Chondrocyte (in vitro differentiated cells): ENCODE measurements around the gene OAT. TPM values are rescaled to one million over a fixed set of nuclear protein-coding genes. Genes with fewer than 3 reads are reported as not detected.

ENCODE experiments used
- DNase-seq: peaks from one replicate; pipeline ENCODE4 v3.0.0; 2021; ENCODE audit warnings: mixed read lengths, low spot score
- H3K27ac Mint-ChIP-seq: one replicate; pipeline ENCODE4 v1.8.0; 2021; ENCODE audit warnings: mild to moderate bottlenecking, moderate library complexity, mixed read lengths; ENCODE audit not compliant: unreplicated experiment
- H3K27me3 Mint-ChIP-seq: 2 replicates; pipeline ENCODE4 v1.8.0; 2021; ENCODE audit warnings: low read depth, mixed read lengths
- H3K36me3 Mint-ChIP-seq: 2 replicates; pipeline ENCODE4 v1.8.0; 2021; ENCODE audit warnings: low read depth, mixed read lengths
- H3K4me1 Mint-ChIP-seq: 2 replicates; pipeline ENCODE4 v1.8.0; 2021; ENCODE audit warnings: low read depth, mild to moderate bottlenecking, mixed read lengths
- H3K4me3 Mint-ChIP-seq: one replicate; pipeline ENCODE4 v1.8.0; 2021; ENCODE audit warnings: mild to moderate bottlenecking, moderate library complexity, mixed read lengths; ENCODE audit not compliant: unreplicated experiment
- H3K9me3 Mint-ChIP-seq: 2 replicates; pipeline ENCODE4 v1.8.0; 2021; ENCODE audit warnings: low read depth, mixed read lengths
- CTCF ChIP-seq: fragments of 200-600 bp; sonication (generic); IDR thresholded peaks from 2 replicates; pipeline ENCODE4 v1.5.0; 2021; ENCODE audit warnings: antibody characterized with exemption, mild to moderate bottlenecking, moderate library complexity
- total RNA-seq: library from RNA; stranded (reverse); gene quantifications from 3 replicates; pipeline ENCODE4 v1.2.1, GENCODE V29; 2021

The OAT gene
- total RNA-seq, 1 donor from 2014 or later = 152 TPM

DNA sequence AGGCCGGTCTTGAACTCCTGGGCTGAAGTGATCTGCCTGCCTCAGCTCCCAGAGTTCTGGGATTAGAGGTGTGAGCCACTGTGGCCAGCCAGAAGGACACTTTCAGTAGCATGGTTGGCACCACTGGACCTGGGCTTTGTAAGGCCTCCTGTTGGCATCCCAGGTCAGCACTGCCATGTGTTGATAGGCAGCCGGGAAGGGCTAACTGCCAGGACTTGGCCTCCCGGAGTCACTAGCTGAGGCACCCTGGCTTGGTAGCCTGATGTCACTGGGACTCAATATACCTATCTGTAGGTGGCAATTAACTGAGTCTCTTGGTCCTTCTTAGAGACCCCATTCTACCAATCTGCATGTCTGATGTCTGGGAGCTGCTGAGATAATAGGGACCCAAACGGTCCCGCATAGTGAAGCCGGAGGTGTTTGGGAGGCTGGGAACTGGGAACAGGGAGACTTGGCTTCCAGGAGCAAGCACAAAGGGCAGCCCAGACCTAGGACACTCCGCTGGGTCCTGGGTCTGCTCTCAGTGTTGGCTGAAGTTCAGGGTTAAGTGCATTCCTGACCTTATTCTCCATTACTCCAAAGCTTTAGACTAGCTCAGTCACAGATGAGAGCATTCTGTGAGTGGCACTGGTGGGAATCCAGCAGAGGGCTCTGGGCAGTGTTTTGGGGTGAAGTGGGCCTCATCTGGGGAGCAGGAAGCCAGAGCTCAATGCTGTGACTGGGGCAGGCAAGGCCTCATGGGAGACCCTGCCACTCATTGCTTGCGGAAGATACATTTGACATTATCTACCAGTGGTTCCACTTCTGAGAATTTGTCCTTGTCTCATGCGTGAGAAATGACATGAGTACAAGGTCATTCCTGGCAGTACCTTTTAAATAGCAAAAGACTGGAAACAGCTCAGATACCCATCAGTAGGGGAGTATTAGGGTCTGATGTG, 45.6 kb upstream of the OAT start:
- no peak overlapping the region for H3K27ac Mint-ChIP-seq
- H3K4me3 Mint-ChIP-seq = no peak overlapping the region
- H3K4me1 Mint-ChIP-seq = peaks cover 16% of the 10 kb centered on the region
- H3K36me3 Mint-ChIP-seq = no peaks in the 10 kb centered on the region
- H3K9me3 Mint-ChIP-seq = no peaks in the 10 kb centered on the region
- TF ChIP-seq CTCF = no peak
- DNase-seq = no peak
- H3K27me3 Mint-ChIP-seq = no peaks in the 10 kb centered on the region

DNA sequence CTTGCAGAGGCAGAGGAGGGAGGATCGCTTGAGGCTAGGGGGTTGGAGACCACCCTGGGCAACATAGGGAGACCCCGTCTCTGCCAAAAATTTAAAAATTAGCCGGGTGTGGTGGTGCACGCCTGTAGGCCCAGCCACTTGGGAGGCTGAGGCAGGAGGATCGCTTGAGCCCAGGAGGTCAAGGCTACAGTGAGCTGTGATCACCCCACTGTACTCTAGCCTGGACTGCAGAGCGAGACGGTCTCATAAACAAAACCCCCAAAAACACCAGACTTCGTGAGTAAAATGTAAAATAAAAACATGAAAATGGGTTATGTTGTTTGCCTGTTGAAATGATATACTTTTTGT, 43.6 kb upstream of the OAT start:
- Mint-ChIP-seq H3K4me1 (peaks cover 16% of the 10 kb centered on the region), H3K9me3 (no peaks in the 10 kb centered on the region), H3K36me3 (no peaks in the 10 kb centered on the region), H3K27me3 (peaks cover 2% of the 10 kb centered on the region), H3K27ac (no peak overlapping the region), H3K4me3 (peak overlapping the region; percentile 84)
- no peak for DNase-seq
- no peak for TF ChIP-seq CTCF

GRCh38 chr10:124461642-124462347, 43.1 kb upstream of the OAT start, which contains the start of gene LHPP:
Gene LHPP (plus strand): TSS chr10:124461823. CDS start chr10:124461863, 40 bp downstream.
- Mint-ChIP-seq H3K36me3 (no peaks in the 10 kb centered on the region), H3K4me3 (peak within 1 kb of the TSS; percentile 87), H3K4me1 (peaks cover 16% of the 10 kb centered on the region), H3K27ac (peak within 1 kb of the TSS; percentile 79), H3K9me3 (no peaks in the 10 kb centered on the region), H3K27me3 (peaks cover 2% of the 10 kb centered on the region)
- peak; percentile 78 for TF ChIP-seq CTCF
- DNase-seq = no peak

GRCh38 chr10:124460144-124460543, 41.4 kb upstream of the OAT start:
- TF ChIP-seq CTCF = no peak
- peaks cover 15% of the 10 kb centered on the region for H3K27me3 Mint-ChIP-seq

GRCh38 chr10:124459395-124459794, 40.7 kb upstream of the OAT start:
- peaks cover 22% of the 10 kb centered on the region for H3K27me3 Mint-ChIP-seq
- no peak overlapping the region for H3K27ac Mint-ChIP-seq
- H3K4me1 Mint-ChIP-seq = peaks cover 8% of the 10 kb centered on the region
- H3K4me3 Mint-ChIP-seq = no peak overlapping the region
- H3K36me3 Mint-ChIP-seq = peaks cover 2% of the 10 kb centered on the region
- no peak for TF ChIP-seq CTCF
- H3K9me3 Mint-ChIP-seq = no peaks in the 10 kb centered on the region
- DNase-seq = no peak

More at GRCh38 chr10:124460144-124460543, 41.4 kb upstream of the OAT start:
- Mint-ChIP-seq H3K36me3 (peaks cover 2% of the 10 kb centered on the region), H3K4me1 (peaks cover 12% of the 10 kb centered on the region), H3K9me3 (no peaks in the 10 kb centered on the region), H3K4me3 (no peak overlapping the region), H3K27ac (no peak overlapping the region)
- no peak for DNase-seq
